ENCODE results near the gene HMX1.

GRCh38 chr4:8920969-8921368, 49.3 kb upstream of the HMX1 start:
- TF ChIP-seq CTCF (IDR thresholded peaks at IDR 0.05 in 2 of 3, conservative IDR thresholded peaks at IDR 0.05 in 1 of 3; ENCODE audit: control insufficient read depth in 2 of 3, extremely low read depth in 1 of 3, insufficient read depth in 1 of 3, low read depth in 3 of 3, low read length in 3 of 3) (no peak), FOXM1 (IDR thresholded peaks at IDR 0.05; ENCODE audit: low read depth, low read length) (no peak)
- TF ChIP-seq, protein P1, sequence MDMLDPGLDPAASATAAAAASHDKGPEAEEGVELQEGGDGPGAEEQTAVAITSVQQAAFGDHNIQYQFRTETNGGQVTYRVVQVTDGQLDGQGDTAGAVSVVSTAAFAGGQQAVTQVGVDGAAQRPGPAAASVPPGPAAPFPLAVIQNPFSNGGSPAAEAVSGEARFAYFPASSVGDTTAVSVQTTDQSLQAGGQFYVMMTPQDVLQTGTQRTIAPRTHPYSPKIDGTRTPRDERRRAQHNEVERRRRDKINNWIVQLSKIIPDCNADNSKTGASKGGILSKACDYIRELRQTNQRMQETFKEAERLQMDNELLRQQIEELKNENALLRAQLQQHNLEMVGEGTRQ (IDR thresholded peaks at IDR 0.05; ENCODE audit: borderline replicate concordance, low read depth, low read length): no peak
